HepG2 (cell line): Measurements from ENCODE around the gene ITPR1. TPM values are rescaled to one million over a fixed set of nuclear protein-coding genes. Genes with fewer than 3 reads are reported as not detected.

Source experiments
- KLF15 ChIP-seq: sonication (generic); formaldehyde crosslinking; IDR thresholded peaks from 2 replicates; pipeline ENCODE4 v1.8.1; 2023; ENCODE audit warnings: borderline replicate concordance, mild to moderate bottlenecking, inconsistent platforms, missing genetic modification reagents, mixed read lengths
- MED1 ChIP-seq: sonication (generic); formaldehyde crosslinking; IDR thresholded peaks from 2 replicates; pipeline ENCODE4 v1.4.0; 2020; ENCODE audit warnings: missing genetic modification reagents
- NCOA5 ChIP-seq: sonication (generic); formaldehyde crosslinking; IDR thresholded peaks from 2 replicates; pipeline ENCODE4 v1.4.0; 2020; ENCODE audit warnings: missing genetic modification reagents
- PAF1 ChIP-seq: IDR thresholded peaks from 2 replicates; pipeline ENCODE4 v1.6.1; 2016; ENCODE audit warnings: missing genetic modification reagents, missing compliant biosample characterization
- PITX1 ChIP-seq: sonication (generic); formaldehyde crosslinking; IDR thresholded peaks from 2 replicates; pipeline ENCODE4 v1.5.1; 2020; ENCODE audit warnings: mild to moderate bottlenecking, missing genetic modification reagents
- SATB2 ChIP-seq: sonication (generic); formaldehyde crosslinking; IDR thresholded peaks from 2 replicates; pipeline ENCODE4 v1.5.0; 2020; ENCODE audit warnings: missing genetic modification reagents
- TIGD3 ChIP-seq: sonication (generic); formaldehyde crosslinking; IDR thresholded peaks from 2 replicates; pipeline ENCODE4 v1.5.1; 2020; ENCODE audit warnings: mild to moderate bottlenecking, missing genetic modification reagents, borderline replicate concordance
- ZBTB3 ChIP-seq: sonication (generic); formaldehyde crosslinking; IDR thresholded peaks from 2 replicates; pipeline ENCODE4 v1.4.0; 2020; ENCODE audit warnings: low read depth, mild to moderate bottlenecking, moderate library complexity, missing genetic modification reagents, borderline replicate concordance
- ZBTB38 ChIP-seq: sonication (generic); formaldehyde crosslinking; IDR thresholded peaks from 2 replicates; pipeline ENCODE4 v1.5.1; 2020; ENCODE audit warnings: mild to moderate bottlenecking, missing genetic modification reagents
- ZBTB42 ChIP-seq: sonication (generic); formaldehyde crosslinking; IDR thresholded peaks from 2 replicates; pipeline ENCODE4 v1.5.0; 2020; ENCODE audit warnings: mild to moderate bottlenecking, missing genetic modification reagents
- ZBTB8A ChIP-seq: sonication (generic); formaldehyde crosslinking; IDR thresholded peaks from 2 replicates; pipeline ENCODE4 v1.4.0; 2020; ENCODE audit warnings: mild to moderate bottlenecking, low read depth, missing genetic modification reagents, borderline replicate concordance
- ZFP90 ChIP-seq: sonication (generic); formaldehyde crosslinking; IDR thresholded peaks from 2 replicates; pipeline ENCODE4 v1.8.0; 2022; ENCODE audit warnings: missing genetic modification reagents, mild to moderate bottlenecking, inconsistent platforms, borderline replicate concordance
- ZMAT5 ChIP-seq: sonication (generic); formaldehyde crosslinking; IDR thresholded peaks from 2 replicates; pipeline ENCODE4 v1.5.0; 2020; ENCODE audit warnings: mild to moderate bottlenecking, low read depth, missing genetic modification reagents, borderline replicate concordance
- ZNF431 ChIP-seq: sonication (generic); formaldehyde crosslinking; IDR thresholded peaks from 2 replicates; pipeline ENCODE4 v1.9.0; 2022; ENCODE audit warnings: missing genetic modification reagents, low read depth, mild to moderate bottlenecking, borderline replicate concordance
- ZNF713 ChIP-seq: sonication (generic); formaldehyde crosslinking; IDR thresholded peaks from 2 replicates; pipeline ENCODE4 v1.4.0; 2020; ENCODE audit warnings: mild to moderate bottlenecking, missing genetic modification reagents
- ZNF740 ChIP-seq: sonication (generic); formaldehyde crosslinking; IDR thresholded peaks from 2 replicates; pipeline ENCODE4 v1.4.0; 2020; ENCODE audit warnings: missing genetic modification reagents
- ZNF850 ChIP-seq: sonication (generic); formaldehyde crosslinking; conservative IDR thresholded peaks from 2 replicates; pipeline ENCODE4 v1.9.0; 2021; ENCODE audit warnings: mild to moderate bottlenecking, missing genetic modification reagents
- polyA plus RNA-seq, 8 experiments: library from polyadenylated mRNA; depleted of rRNA in 3 of 8; stranded (reverse) in 7 of 8; unstranded in 1 of 8; fragments of >200 nt; fragmentation: Illumina TruSeq in 4 of 8; extraction: Trizol in 4 of 8; gene quantifications; 2 replicates each; pipeline versions ENCODE4 v1.2.1 to v1.2.3, GENCODE V29; 2011 to 2016; ENCODE audit warnings: low read depth in 4 of 8, missing spikeins in 1 of 8, mixed read lengths in 1 of 8; ENCODE audit not compliant: insufficient read depth in 1 of 8
- total RNA-seq, 5 experiments: library from RNA; depleted of rRNA; stranded (reverse); fragments of >200 nt; fragmentation: Illumina TruSeq; extraction: Trizol; gene quantifications; 2 replicates each; pipeline ENCODE4 v1.2.3, GENCODE V29; 2016; ENCODE audit warnings: low read depth in 1 of 5
- TF ChIP-seq, protein P1 (sequence below): sonication (generic); formaldehyde crosslinking; IDR thresholded peaks from 2 replicates; pipeline ENCODE4 v1.8.1; 2022; ENCODE audit warnings: mild to moderate bottlenecking, missing genetic modification reagents
- TF ChIP-seq, protein P2 (sequence below): sonication (generic); IDR thresholded peaks from 2 replicates; pipeline ENCODE4 v1.6.1; 2016; ENCODE audit warnings: low read depth, borderline replicate concordance
- TF ChIP-seq, protein P3 (sequence below): sonication (generic); formaldehyde crosslinking; conservative IDR thresholded peaks from 2 replicates; pipeline ENCODE4 v1.8.0; 2022; ENCODE audit warnings: missing genetic modification reagents
- TF ChIP-seq, protein P4 (sequence below): sonication (generic); formaldehyde crosslinking; IDR thresholded peaks from 2 replicates; pipeline ENCODE4 v1.4.0; 2020; ENCODE audit warnings: missing genetic modification reagents

The ITPR1 gene
- total and polyA plus RNA-seq, 2 of the 13 experiments (the other 11 are each of a cell fraction or from before 2014, with no cell fraction given), result 10.0 to 11.4 TPM

DNA sequence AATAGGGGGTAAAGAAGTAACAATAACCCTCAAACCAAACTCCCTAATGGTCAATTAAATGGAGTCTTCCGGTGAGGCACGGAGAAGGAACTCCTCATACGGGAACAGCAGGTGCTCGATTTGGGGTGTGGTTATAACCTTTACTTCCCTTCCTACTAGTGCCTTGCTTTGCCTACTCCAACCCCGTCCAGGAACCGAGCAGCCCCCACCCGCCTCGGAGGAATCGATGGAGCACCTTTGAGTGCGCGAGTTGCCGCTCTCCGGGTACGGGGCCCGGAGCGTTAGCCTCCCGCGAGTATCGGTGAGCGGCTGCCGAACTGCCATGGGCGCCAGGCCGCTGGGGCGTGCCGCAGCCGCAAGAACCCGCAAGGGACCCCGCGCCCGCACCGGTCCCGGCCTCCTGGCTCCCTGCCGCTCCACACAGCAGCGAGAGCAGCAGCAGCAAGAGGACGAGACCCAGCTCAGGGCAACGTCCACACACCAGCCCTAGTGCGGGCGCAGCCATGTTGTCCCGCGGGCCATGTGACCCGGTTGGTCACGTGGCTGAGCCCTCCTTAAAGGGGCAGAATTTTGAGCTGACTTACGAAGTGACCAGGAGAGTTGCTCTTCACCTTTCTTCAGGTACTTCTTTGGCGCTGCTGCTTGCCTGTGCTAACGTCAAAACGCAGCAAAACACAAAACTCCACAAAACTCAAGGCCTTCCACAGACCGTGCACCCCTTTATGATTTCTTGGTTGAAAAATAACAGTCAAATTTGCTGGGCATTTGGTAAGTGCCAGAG, 26.2 kb upstream of the ITPR1 start, which contains the start of gene SUMF1 (continued):
- TF ChIP-seq, protein P1, sequence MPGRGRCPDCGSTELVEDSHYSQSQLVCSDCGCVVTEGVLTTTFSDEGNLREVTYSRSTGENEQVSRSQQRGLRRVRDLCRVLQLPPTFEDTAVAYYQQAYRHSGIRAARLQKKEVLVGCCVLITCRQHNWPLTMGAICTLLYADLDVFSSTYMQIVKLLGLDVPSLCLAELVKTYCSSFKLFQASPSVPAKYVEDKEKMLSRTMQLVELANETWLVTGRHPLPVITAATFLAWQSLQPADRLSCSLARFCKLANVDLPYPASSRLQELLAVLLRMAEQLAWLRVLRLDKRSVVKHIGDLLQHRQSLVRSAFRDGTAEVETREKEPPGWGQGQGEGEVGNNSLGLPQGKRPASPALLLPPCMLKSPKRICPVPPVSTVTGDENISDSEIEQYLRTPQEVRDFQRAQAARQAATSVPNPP (CRISPR knock-in tag), result 0 out of 2 replicates have a peak, but pooled peaks have one; percentile 40
- TF ChIP-seq ZBTB8A (CRISPR knock-in tag), result no peak; the same call in 1 of the 2 replicates
- TF ChIP-seq SATB2, result peak; percentile 53; the same call in 1 of the 2 replicates
- TF ChIP-seq PITX1 (CRISPR knock-in tag), result peak; percentile 67
- peak; percentile 74 for TF ChIP-seq MED1 (CRISPR knock-in tag)
- no peak for TF ChIP-seq ZNF740
- 0 out of 2 replicates have a peak, but pooled peaks have one; percentile 64 for TF ChIP-seq KLF15 (CRISPR knock-in tag)
- TF ChIP-seq ZFP90 (CRISPR knock-in tag), result peak; percentile 78; the same call in 1 of the 2 replicates
- TF ChIP-seq ZMAT5, result no peak
- TF ChIP-seq, protein P2, sequence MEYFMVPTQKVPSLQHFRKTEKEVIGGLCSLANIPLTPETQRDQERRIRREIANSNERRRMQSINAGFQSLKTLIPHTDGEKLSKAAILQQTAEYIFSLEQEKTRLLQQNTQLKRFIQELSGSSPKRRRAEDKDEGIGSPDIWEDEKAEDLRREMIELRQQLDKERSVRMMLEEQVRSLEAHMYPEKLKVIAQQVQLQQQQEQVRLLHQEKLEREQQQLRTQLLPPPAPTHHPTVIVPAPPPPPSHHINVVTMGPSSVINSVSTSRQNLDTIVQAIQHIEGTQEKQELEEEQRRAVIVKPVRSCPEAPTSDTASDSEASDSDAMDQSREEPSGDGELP, result peak; percentile 52; the same call in 1 of the 2 replicates
- TF ChIP-seq ZNF713 (CRISPR knock-in tag), result no peak
- TF ChIP-seq ZBTB38 (CRISPR knock-in tag), result peak; percentile 69; the same call in 1 of the 2 replicates
- TF ChIP-seq ZBTB3, result peak; percentile 93; the same call in 1 of the 2 replicates
- TF ChIP-seq ZNF850 (CRISPR knock-in tag), result no peak
- no peak for TF ChIP-seq NCOA5
- TF ChIP-seq PAF1 (CRISPR knock-in tag), result no peak
- 0 out of 2 replicates have a peak, but pooled peaks have one; percentile 27 for TF ChIP-seq TIGD3 (CRISPR knock-in tag)
- TF ChIP-seq, protein P3, sequence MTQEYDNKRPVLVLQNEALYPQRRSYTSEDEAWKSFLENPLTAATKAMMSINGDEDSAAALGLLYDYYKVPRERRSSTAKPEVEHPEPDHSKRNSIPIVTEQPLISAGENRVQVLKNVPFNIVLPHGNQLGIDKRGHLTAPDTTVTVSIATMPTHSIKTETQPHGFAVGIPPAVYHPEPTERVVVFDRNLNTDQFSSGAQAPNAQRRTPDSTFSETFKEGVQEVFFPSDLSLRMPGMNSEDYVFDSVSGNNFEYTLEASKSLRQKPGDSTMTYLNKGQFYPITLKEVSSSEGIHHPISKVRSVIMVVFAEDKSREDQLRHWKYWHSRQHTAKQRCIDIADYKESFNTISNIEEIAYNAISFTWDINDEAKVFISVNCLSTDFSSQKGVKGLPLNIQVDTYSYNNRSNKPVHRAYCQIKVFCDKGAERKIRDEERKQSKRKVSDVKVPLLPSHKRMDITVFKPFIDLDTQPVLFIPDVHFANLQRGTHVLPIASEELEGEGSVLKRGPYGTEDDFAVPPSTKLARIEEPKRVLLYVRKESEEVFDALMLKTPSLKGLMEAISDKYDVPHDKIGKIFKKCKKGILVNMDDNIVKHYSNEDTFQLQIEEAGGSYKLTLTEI (CRISPR knock-in tag), result no peak
- TF ChIP-seq ZNF431 (CRISPR knock-in tag), result peak; percentile 47; the same call in 1 of the 2 replicates
- TF ChIP-seq, protein P4, sequence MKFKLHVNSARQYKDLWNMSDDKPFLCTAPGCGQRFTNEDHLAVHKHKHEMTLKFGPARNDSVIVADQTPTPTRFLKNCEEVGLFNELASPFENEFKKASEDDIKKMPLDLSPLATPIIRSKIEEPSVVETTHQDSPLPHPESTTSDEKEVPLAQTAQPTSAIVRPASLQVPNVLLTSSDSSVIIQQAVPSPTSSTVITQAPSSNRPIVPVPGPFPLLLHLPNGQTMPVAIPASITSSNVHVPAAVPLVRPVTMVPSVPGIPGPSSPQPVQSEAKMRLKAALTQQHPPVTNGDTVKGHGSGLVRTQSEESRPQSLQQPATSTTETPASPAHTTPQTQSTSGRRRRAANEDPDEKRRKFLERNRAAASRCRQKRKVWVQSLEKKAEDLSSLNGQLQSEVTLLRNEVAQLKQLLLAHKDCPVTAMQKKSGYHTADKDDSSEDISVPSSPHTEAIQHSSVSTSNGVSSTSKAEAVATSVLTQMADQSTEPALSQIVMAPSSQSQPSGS (CRISPR knock-in tag), result peak; percentile 71
- TF ChIP-seq ZBTB42, result peak; percentile 82; the same call in 1 of the 2 replicates
